Transverse colon (tissue), 4 donors: Measurements from ENCODE around the gene LCA5L.

Experiments used
- EP300 ChIP-seq: sonication (generic); formaldehyde crosslinking; IDR thresholded peaks from one replicate; pipeline ENCODE4 v1.6.1; 2017; ENCODE audit warnings: antibody characterized with exemption, low read depth
- POLR2A ChIP-seq: fragments of 450-650 bp; IDR thresholded peaks from one replicate; pipeline ENCODE4 v1.6.1; 2016; ENCODE audit warnings: antibody characterized with exemption, mild to moderate bottlenecking, moderate library complexity
- POLR2AphosphoS5 ChIP-seq, 3 donors: sonication (generic); formaldehyde crosslinking; IDR thresholded peaks; one replicate each; pipeline ENCODE4 v1.6.1; 2016; ENCODE audit warnings: antibody characterized with exemption in 3 of 3
- TF ChIP-seq, protein P1 (sequence below), 5 experiments: fragments of 200-600 bp in 3 of 5; fragments of 450-650 bp in 2 of 5; sonication (generic) in 3 of 5; IDR thresholded peaks; 1 replicate in 2 of 5; 2 replicates in 3 of 5; pipeline ENCODE4 v1.5.1; 2016 to 2017; ENCODE audit warnings: antibody characterized with exemption in 5 of 5, inconsistent platforms in 3 of 5, mild to moderate bottlenecking in 2 of 5, moderate library complexity in 1 of 5

DNA sequence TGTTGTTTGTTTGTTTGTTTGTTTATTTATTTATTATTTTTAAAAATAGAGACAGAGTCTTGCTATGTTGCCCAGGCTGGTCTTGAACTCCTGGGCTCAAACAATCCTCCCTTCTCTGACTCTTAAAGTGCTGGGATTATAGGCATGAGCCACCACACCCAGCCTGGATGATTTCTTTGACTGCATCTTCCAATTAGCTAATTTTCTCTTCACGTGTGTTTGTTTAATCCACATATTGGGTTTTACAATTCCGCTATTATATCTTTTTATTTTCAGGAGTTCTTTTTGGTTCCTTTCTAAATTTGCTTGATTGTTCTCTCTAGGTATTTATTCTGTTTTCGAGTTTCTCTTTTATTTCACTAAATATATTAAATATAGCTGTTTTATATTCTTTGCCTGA is 26.0 kb upstream of the LCA5L start:
- TF ChIP-seq, protein P1, sequence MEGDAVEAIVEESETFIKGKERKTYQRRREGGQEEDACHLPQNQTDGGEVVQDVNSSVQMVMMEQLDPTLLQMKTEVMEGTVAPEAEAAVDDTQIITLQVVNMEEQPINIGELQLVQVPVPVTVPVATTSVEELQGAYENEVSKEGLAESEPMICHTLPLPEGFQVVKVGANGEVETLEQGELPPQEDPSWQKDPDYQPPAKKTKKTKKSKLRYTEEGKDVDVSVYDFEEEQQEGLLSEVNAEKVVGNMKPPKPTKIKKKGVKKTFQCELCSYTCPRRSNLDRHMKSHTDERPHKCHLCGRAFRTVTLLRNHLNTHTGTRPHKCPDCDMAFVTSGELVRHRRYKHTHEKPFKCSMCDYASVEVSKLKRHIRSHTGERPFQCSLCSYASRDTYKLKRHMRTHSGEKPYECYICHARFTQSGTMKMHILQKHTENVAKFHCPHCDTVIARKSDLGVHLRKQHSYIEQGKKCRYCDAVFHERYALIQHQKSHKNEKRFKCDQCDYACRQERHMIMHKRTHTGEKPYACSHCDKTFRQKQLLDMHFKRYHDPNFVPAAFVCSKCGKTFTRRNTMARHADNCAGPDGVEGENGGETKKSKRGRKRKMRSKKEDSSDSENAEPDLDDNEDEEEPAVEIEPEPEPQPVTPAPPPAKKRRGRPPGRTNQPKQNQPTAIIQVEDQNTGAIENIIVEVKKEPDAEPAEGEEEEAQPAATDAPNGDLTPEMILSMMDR (IDR thresholded peaks at IDR 0.05) = no peak
- TF ChIP-seq POLR2AphosphoS5 (IDR thresholded peaks at IDR 0.05) (no peak), EP300 (no peak), POLR2A (no peak)
